HFFc6 (cell line): ENCODE measurements around the gene USP24. TPM values are rescaled to one million over a fixed set of nuclear protein-coding genes. Genes with fewer than 3 reads are reported as not detected.

Experiments
- DNase-seq: peaks from one replicate; pipeline ENCODE4 v3.0.0-alpha.2; 2018
- H3K27ac Mint-ChIP-seq: 2 replicates; pipeline ENCODE4 v1.8.0; 2020; ENCODE audit warnings: mild to moderate bottlenecking, mixed read lengths
- H3K27me3 Mint-ChIP-seq: 2 replicates; pipeline ENCODE4 v1.8.0; 2021; ENCODE audit warnings: mild to moderate bottlenecking, moderate library complexity, mixed read lengths; ENCODE audit not compliant: insufficient read depth
- H3K36me3 Mint-ChIP-seq: 2 replicates; pipeline ENCODE4 v1.8.0; 2021; ENCODE audit warnings: low read depth, mixed read lengths
- H3K4me1 Mint-ChIP-seq: 2 replicates; pipeline ENCODE4 v1.8.0; 2020; ENCODE audit warnings: low read depth, mixed read lengths
- H3K4me3 Mint-ChIP-seq: 2 replicates; pipeline ENCODE4 v1.8.0; 2020; ENCODE audit warnings: mild to moderate bottlenecking, moderate library complexity, mixed read lengths
- H3K9me3 Mint-ChIP-seq: 2 replicates; pipeline ENCODE4 v1.8.0; 2020; ENCODE audit warnings: mild to moderate bottlenecking, mixed read lengths
- CTCF ChIP-seq: fragments of 200-600 bp; sonication (generic); IDR thresholded peaks from 2 replicates; pipeline ENCODE4 v1.5.0; 2021; ENCODE audit warnings: antibody characterized with exemption, mild to moderate bottlenecking
- total RNA-seq, 6 experiments: library from RNA; stranded (reverse); fragmentation: NEBNext Ultra II Directional; extraction: Animal tissue kit (Norgen Biotek cat#: 25700); gene quantifications; 2 replicates in 1 of 6; 3 replicates in 5 of 6; pipeline ENCODE4 v1.2.3, GENCODE V29; 2021

The USP24 gene
- total RNA-seq, 6 experiments from 2014 or later: 22.5 to 27.8 (median 25.0) TPM

- H3K36me3 Mint-ChIP-seq: no peaks in the 10 kb centered on the region
- no peak for DNase-seq
- H3K27me3 Mint-ChIP-seq: peaks cover 75% of the 10 kb centered on the region
- H3K4me3 Mint-ChIP-seq: peak within 1 kb of the TSS; percentile 23; the same call in 1 of the 2 replicates
- H3K27ac Mint-ChIP-seq: no peak within 1 kb of the TSS
- no peaks in the 10 kb centered on the region for H3K9me3 Mint-ChIP-seq
- H3K4me1 Mint-ChIP-seq: peaks cover 5% of the 10 kb centered on the region; the same call in 1 of the 2 replicates
- TF ChIP-seq CTCF: no peak
These were observed 175.7 kb downstream of the USP24 start, which contains the start of gene PCSK9 for GRCh38 chr1:55039342-55040082. TSS of gene PCSK9 (plus strand) at chr1:55039548. CDS start at chr1:55039838, 290 bp downstream.

DNA sequence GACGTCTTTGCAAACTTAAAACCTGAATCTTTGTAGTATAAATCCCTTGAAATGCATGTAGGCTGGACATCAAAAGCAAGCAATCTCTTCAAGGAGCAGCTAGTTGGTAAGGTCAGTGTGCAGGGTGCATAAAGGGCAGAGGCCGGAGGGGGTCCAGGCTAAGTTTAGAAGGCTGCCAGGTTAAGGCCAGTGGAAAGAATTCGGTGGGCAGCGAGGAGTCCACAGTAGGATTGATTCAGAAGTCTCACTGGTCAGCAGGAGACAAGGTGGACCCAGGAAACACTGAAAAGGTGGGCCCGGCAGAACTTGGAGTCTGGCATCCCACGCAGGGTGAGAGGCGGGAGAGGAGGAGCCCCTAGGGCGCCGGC is 176.2 kb downstream of the USP24 start:
- Mint-ChIP-seq H3K4me3 (no peak overlapping the region), H3K9me3 (no peaks in the 10 kb centered on the region), H3K27me3 (peaks cover 79% of the 10 kb centered on the region), H3K27ac (no peak overlapping the region), H3K4me1 (peaks cover 5% of the 10 kb centered on the region; the same call in 1 of the 2 replicates), H3K36me3 (no peaks in the 10 kb centered on the region)
- no peak for TF ChIP-seq CTCF
- DNase-seq: no peak

GRCh38 chr1:55038552-55038838 is 176.7 kb downstream of the USP24 start:
- H3K4me1 Mint-ChIP-seq: peaks cover 5% of the 10 kb centered on the region; the same call in 1 of the 2 replicates
- H3K36me3 Mint-ChIP-seq: no peaks in the 10 kb centered on the region

GRCh38 chr1:55037733-55038551 is 177.2 kb downstream of the USP24 start:
- Mint-ChIP-seq H3K9me3 (no peaks in the 10 kb centered on the region), H3K27ac (no peak overlapping the region), H3K4me3 (no peak overlapping the region), H3K4me1 (peaks cover 5% of the 10 kb centered on the region; the same call in 1 of the 2 replicates), H3K27me3 (peaks cover 87% of the 10 kb centered on the region), H3K36me3 (no peaks in the 10 kb centered on the region)
- no peak for DNase-seq
- no peak for TF ChIP-seq CTCF

More at GRCh38 chr1:55038552-55038838, 176.7 kb downstream of the USP24 start:
- no peak for TF ChIP-seq CTCF
- H3K9me3 Mint-ChIP-seq: no peaks in the 10 kb centered on the region
- H3K27me3 Mint-ChIP-seq: peaks cover 84% of the 10 kb centered on the region
- DNase-seq: no peak
- no peak overlapping the region for H3K4me3 Mint-ChIP-seq
- H3K27ac Mint-ChIP-seq: no peak overlapping the region

GRCh38 chr1:55035904-55036303 is 179.3 kb downstream of the USP24 start:
- no peak overlapping the region for H3K4me3 Mint-ChIP-seq
- H3K9me3 Mint-ChIP-seq: no peaks in the 10 kb centered on the region
- no peak overlapping the region for H3K27ac Mint-ChIP-seq
- DNase-seq: no peak
- TF ChIP-seq CTCF: peak; percentile 32; the same call in 1 of the 2 replicates
- peaks cover 5% of the 10 kb centered on the region; the same call in 1 of the 2 replicates for H3K4me1 Mint-ChIP-seq
- no peaks in the 10 kb centered on the region for H3K36me3 Mint-ChIP-seq
- H3K27me3 Mint-ChIP-seq: peaks cover 76% of the 10 kb centered on the region
